Measurements from ENCODE around the gene KLRF2. TPM values are rescaled to one million over a fixed set of nuclear protein-coding genes. Genes with fewer than 3 reads are reported as not detected.

The KLRF2 gene
- total RNA-seq, 6 experiments from 2014 or later: not detected

GRCh38 chr12:9866860-9867269 lies 14.4 kb upstream of the KLRF2 start:
- TF ChIP-seq CTCF (IDR thresholded peaks at IDR 0.05): no peak
- no peaks in the 10 kb centered on the region for H3K36me3 Mint-ChIP-seq (ENCODE audit: low read depth)
- no peak overlapping the region for H3K27ac Mint-ChIP-seq
- DNase-seq: no peak
- H3K27me3 Mint-ChIP-seq (ENCODE audit: insufficient read depth): no peaks in the 10 kb centered on the region; the same call in 1 of the 2 replicates
- no peak overlapping the region for H3K4me3 Mint-ChIP-seq
- H3K4me1 Mint-ChIP-seq (ENCODE audit: low read depth): peaks cover 14% of the 10 kb centered on the region
- H3K9me3 Mint-ChIP-seq: no peaks in the 10 kb centered on the region

GRCh38 chr12:9867531-9867930 lies 13.8 kb upstream of the KLRF2 start:
- Mint-ChIP-seq H3K27ac (no peak overlapping the region), H3K27me3 (ENCODE audit: insufficient read depth) (no peaks in the 10 kb centered on the region; the same call in 1 of the 2 replicates), H3K4me1 (ENCODE audit: low read depth) (peaks cover 14% of the 10 kb centered on the region), H3K4me3 (no peak overlapping the region), H3K36me3 (ENCODE audit: low read depth) (no peaks in the 10 kb centered on the region), H3K9me3 (no peaks in the 10 kb centered on the region)
- no peak for TF ChIP-seq CTCF (IDR thresholded peaks at IDR 0.05)
- no peak for DNase-seq

GRCh38 chr12:9868311-9868801 lies 12.9 kb upstream of the KLRF2 start:
- no peak for DNase-seq
- TF ChIP-seq CTCF (IDR thresholded peaks at IDR 0.05): no peak
- Mint-ChIP-seq H3K4me3 (no peak overlapping the region; the same call in 1 of the 2 replicates), H3K27ac (no peak overlapping the region), H3K36me3 (ENCODE audit: low read depth) (no peaks in the 10 kb centered on the region), H3K4me1 (ENCODE audit: low read depth) (peaks cover 14% of the 10 kb centered on the region), H3K9me3 (no peaks in the 10 kb centered on the region), H3K27me3 (ENCODE audit: insufficient read depth) (no peaks in the 10 kb centered on the region; the same call in 1 of the 2 replicates)

- H3K27ac Mint-ChIP-seq: no peak overlapping the region
- H3K9me3 Mint-ChIP-seq: no peaks in the 10 kb centered on the region
- no peak for TF ChIP-seq CTCF (IDR thresholded peaks at IDR 0.05)
- no peaks in the 10 kb centered on the region; the same call in 1 of the 2 replicates for H3K27me3 Mint-ChIP-seq (ENCODE audit: insufficient read depth)
- H3K36me3 Mint-ChIP-seq (ENCODE audit: low read depth): no peaks in the 10 kb centered on the region
- no peak for DNase-seq
- peak overlapping the region; percentile 90 for H3K4me3 Mint-ChIP-seq
- peaks cover 14% of the 10 kb centered on the region for H3K4me1 Mint-ChIP-seq (ENCODE audit: low read depth)
These were observed 12.4 kb upstream of the KLRF2 start for GRCh38 chr12:9868951-9869306.

- DNase-seq: peak; percentile 56
- no peaks in the 10 kb centered on the region; the same call in 1 of the 2 replicates for H3K27me3 Mint-ChIP-seq (ENCODE audit: insufficient read depth)
- H3K27ac Mint-ChIP-seq: peak within 1 kb of the TSS; percentile 17; the same call in 1 of the 2 replicates
- H3K4me3 Mint-ChIP-seq: peak within 1 kb of the TSS; percentile 90
- TF ChIP-seq CTCF (IDR thresholded peaks at IDR 0.05): no peak
- H3K4me1 Mint-ChIP-seq (ENCODE audit: low read depth): peaks cover 14% of the 10 kb centered on the region
- no peaks in the 10 kb centered on the region for H3K9me3 Mint-ChIP-seq
- no peaks in the 10 kb centered on the region for H3K36me3 Mint-ChIP-seq (ENCODE audit: low read depth)
These were observed 11.8 kb upstream of the KLRF2 start, which contains the start of gene CLEC2B for GRCh38 chr12:9869307-9870161. CLEC2B (minus strand) TSS chr12:9869354.
